Loucy (cell line): ENCODE measurements around the gene MAP1LC3A.

Experiments
- CTCF ChIP-seq: fragments of 200-600 bp; sonication (generic); conservative IDR thresholded peaks from 2 replicates; pipeline ENCODE4 v1.5.1; 2014; ENCODE audit warnings: mild to moderate bottlenecking, antibody characterized with exemption, low read length
- EZH2phosphoT487 ChIP-seq: fragments of 200-600 bp; IDR thresholded peaks from 2 replicates; pipeline ENCODE4 v1.6.1; 2018; ENCODE audit warnings: antibody characterized with exemption, mild to moderate bottlenecking, moderate library complexity, borderline replicate concordance

DNA sequence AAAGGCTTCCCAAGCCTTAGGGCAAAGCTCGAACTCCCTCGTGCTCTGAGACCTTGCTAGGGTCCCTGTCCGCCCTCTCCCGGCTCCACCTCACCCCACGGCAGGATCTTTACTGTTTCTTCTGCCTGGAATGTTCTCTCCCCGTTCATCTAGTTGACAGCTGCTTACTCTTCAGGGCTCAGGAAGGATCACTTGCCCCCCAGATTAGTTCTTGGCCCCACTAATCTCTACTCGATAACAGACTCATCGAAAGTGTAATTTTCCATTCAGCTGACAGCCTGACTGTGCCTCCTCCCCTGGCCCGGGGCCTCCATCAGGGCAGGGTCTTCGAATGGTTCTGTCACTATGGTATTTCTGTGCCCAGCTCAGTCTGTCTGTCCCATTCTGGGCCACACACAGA is 3.1 kb downstream of the MAP1LC3A start:
- TF ChIP-seq CTCF (no peak), EZH2phosphoT487 (no peak)
